ENCODE data around the gene SRRD.

GRCh38 chr22:26480611-26480932 is 3.1 kb upstream of the SRRD start:
- no peak for TF ChIP-seq HMGXB4 (CRISPR knock-in tag; IDR thresholded peaks at IDR 0.05)
- no peak for TF ChIP-seq CDX4 (CRISPR knock-in tag; IDR thresholded peaks at IDR 0.05; ENCODE audit: borderline replicate concordance)
- no peak for TF ChIP-seq NR2C2 (CRISPR knock-in tag; IDR thresholded peaks at IDR 0.05)
